HS-27A (cell line): ENCODE results near the gene ALDH1L2.
A peak's percentile ranks its signal among the peaks of the same experiment; 100 is the strongest.

Source experiments
- DNase-seq: peaks from one replicate; pipeline ENCODE4 v3.0.0-alpha.2; 2012; ENCODE audit warnings: low read depth, missing footprints

The ALDH1L2 gene

DNA sequence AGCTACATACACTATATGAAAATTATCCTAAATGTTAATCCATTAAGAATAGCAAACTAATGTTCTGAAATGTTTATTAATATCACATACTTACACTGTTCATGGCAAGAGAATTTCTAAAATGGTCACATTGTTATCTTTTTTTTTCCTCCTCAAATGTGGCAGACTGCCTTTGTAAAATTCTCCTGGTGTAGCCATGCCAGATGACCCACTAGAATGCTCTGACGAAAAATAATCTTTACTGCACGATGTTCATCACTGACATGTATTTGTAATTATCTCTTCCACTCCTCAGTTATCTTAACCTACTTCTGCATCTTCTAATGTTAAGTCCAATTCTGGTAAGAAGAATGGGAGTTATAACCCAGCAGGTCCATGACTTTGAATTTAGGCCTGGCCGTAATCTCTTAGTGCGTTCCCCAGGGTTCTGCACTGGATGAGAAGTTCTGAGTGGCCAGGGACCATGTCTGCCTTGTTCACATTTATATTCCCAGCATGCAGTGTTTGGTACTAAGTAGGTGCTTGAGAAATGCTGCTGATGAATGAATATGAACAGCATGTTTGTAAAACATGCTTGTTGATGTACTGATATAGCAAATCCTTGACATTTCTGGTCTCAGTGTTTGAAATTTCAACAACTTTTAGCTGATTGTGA, 51.4 kb downstream of the ALDH1L2 start:
- DNase-seq, result no peak

DNA sequence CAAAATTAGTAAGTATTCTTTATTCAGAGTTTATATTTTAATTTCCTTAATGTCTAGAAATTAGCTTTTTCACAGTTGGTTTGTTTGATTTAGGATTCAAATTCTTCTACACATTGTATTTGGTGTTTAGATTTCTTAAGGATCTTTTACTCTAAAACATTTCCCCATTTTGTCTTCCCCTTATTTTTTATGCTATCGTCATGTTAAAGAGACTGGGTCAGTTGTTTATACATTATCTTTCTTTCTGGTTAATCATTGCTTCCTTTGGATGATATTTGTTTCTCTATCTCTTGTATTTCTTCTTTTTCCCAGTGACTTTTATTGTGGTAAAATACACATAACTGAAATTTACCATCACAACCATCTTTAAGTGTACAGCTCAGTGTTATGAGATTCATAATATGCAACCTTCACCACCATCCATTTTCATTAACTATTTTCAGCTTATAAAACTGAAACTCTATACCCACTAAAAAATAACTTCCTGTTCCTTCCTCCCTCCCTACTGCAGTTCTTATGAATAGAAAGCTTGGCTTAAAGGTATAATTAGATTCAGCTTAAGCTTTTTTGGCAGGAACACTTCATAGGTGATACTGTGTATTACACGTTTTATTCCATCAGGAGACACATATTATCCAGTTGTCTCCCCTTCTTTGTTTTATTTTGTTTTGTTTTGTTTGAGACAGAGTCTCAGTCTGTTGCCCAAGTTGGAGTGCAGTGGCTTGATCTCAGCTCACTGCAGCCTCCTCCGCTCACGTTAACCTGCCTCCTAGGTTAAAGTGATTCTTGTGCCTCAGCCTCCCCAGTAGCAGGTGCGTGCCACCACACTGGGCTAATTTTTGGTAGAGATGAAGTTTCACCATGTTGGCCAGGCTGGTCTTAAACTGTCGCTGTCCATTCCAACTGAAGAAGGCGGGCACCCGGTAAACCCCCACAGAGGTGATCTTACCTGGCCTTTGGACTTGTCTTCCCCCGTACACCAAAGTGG, 53.1 kb downstream of the ALDH1L2 start:
- DNase-seq, result no peak

DNA sequence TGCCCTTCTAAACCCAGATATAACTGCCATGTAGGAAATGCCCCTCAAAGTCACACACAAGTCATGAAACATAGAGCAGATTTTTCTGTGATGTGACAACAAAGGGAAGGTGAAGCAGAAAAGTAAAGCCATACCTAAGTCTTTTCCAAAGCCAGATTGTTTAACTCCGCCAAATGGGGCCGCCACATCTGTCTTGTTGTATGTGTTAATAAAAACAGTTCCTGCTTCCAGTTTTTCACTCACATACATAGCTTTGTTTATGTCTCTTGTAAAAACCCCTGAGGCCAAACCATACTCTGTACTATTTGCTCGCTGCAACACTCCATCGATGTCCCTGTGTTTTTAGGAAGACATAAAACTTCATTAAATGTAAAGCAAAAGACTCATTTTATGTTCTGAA, 57.8 kb downstream of the ALDH1L2 start:
- no peak for DNase-seq

DNA sequence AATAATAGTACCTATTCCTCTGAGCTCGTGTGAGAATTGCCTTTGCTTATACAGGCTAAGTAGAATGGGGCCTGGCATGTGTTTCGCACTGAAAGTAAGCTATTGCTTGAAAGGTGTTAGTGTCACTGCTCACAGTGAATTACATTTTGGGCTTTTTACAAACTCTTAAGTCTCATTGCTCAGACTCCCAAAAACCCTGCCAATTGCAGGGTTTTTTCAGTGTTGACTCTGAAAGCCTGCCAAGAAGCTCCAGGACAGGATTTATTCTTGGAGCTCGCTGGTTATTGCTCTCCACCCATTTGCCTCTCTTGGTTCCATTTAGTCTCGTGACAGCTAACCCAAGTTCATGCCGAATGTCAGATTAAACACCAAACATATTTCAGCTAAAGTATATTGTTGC, 58.4 kb downstream of the ALDH1L2 start:
- DNase-seq, result no peak

DNA sequence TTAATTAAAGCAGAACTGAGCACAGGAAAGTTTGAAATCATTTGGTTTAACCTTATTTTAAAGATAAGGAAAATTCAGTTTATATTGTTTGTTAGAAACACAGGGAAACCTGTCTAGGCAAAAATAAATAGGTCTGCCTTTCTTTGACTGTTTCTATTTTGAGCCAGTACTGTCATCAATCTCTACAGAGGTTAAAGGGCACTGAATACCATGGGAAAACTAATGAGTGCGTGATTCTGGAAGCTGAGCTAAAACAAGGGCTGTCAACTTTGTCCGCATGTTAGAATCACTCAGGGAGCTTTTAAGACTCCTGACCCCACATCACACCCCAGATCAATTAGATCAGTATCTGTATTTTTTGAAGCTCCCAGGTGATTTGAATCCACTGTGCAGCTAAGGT, 59.3 kb downstream of the ALDH1L2 start:
- DNase-seq, result no peak

DNA sequence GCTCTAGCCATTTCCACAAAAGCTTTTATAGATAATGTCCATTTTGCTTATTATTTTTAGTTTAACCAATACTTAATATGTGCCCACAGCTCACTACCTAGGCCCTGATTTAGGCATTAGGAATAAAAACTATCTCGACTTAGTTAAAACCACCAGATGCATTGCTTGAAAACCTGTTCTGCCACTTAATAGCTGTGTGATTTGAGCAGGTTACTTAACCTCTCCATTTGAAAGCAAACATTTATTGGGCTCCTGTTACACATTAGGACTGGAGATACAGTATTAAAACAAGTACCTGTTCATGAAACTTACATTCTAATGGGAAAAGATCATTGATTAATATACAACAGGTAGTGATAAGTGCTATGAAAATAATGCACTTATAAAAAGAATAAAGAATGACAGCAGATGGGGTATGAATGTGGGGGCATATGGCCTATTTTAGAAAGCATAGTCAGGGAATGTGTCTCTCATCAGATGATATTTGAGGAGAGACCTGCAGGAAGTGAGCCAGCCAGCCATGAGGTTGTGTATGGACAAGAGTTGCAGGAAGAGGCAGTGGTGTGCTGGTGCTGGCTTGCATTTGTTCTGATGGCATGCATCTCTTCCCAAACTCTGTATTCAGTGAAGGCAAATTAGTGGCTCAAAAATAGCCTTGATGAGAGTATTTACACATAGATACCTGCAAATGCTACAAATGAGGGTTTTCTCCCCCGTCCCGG, 63.9 kb downstream of the ALDH1L2 start:
- no peak for DNase-seq

DNA sequence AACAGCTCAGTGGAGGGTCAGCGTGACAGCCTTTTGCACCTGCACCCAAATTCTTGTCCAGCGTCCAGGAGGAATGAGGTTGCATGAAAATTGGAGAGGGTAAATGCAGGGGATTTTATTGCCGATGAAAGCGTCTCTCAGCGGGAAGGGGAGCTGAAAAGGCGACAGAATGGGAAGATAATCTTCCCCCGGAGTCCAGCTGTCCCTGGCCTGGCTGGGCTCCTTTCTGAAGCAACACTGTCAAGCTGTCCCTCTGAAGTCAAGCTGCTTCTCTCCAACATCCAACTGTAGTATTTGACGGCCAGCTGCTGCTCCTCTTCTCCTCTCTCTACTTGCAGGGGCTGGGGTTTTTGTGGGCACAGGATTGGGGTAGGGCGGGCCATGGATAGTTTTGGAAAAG, 65.5 kb downstream of the ALDH1L2 start:
- DNase-seq, result no peak

DNA sequence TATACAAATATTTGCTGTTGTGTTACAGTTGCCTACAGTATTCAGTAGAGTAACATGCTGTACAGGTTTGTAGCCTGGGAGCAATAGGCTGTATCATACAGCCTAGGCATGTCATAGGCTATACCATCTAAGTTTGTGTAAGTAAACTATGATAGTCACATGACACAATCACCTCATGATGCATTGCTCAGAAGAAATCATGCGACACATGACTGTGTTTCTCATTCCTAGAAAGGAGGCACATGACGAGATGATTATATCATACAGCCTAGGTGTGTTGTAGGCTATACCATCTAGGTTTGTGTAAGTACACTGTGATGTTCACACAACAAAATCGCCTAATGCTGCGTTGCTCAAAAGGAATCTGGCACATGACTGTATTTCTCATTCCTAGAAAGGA, 66.2 kb downstream of the ALDH1L2 start:
- DNase-seq, result no peak

DNA sequence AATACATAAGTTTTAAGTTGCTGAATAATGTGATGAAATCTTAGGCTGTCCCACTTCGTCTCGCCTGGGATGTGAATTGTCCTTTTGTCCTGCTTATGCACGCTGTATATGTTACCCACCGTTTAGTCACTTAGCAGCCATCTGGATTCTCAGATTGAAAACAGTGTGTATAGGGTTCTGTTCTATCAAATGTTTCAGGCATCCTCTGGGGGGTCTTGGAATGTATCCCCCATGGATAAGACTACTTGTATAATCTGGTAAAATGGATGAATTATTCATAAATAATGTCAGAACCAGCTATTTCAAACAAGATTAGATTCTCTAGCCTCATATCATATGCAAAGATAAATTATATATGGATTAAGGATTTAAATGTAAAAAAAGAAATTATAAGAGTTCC, 68.7 kb downstream of the ALDH1L2 start:
- DNase-seq, result no peak

DNA sequence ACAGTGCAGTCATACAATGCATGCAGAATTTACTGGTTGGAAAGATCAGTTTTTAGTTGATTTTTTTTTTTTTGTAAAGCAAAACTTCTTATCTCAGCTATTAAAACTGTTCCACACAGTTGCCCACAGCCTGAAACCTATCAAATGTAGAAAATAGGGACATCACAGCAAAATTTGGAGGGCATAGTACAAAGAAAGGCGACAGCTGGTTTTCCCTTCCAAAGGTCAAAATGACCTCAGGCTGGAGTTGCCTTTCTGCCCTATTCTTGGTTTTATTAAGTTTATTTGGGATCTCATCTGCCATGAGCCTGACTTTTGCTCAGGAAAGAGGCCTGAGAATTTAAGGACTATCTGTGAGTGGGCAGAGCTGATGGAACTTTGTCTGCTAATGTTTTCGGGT, 69.7 kb downstream of the ALDH1L2 start:
- no peak for DNase-seq

DNA sequence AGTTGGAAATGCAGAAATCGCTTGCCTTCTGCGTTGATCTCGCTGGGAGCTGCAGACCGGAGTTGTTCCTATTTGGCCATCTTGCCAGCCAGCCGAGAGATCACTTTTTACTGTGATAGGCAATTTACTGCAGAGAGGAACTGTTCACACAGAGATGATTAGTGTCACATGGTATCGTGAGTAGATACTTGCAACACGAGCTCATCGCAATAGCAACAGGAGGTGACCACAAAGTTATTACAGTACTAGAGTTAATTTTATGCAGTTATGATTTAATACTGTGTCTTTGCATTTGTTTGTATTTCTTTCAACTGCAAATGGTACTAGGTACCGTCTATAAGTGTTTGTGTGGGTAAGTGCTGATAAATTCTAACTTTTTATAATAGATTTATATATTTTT, 70.4 kb downstream of the ALDH1L2 start:
- DNase-seq, result no peak

DNA sequence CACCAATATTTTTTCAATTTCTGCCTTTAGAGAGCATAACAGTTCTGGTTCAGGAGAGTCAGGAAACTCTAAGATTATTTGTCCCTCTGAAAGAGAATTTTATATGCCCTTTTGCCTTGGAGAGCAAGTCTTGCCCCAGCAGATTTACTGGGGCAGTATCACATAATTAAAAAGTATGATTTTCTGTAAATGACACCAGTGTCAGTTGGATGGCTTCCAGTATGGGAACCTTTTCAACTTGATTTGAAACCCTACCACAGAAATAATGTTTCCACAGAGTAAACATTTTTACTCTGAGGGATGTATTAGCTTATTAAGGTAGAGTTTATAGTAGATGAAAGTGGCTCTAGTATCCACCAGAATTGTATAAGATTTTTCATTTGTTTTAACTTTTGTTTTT, 82.8 kb downstream of the ALDH1L2 start:
- no peak for DNase-seq

DNA sequence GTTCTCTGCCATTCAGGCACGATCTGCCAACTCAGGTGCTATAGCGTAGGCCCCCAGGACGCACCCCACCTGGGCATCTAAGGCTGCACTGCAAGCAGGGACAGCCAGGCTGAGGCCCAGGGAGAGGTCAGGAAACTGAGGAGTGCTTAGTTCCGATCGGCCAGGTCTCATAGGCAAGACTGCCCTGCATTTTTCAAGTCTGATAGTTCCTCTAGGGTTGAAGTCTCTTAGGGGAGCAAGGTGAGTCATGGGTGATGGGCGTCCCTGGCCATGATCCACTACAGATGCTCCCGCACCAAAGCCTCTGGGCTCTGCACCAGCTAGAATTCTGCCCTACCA, 84.9 kb downstream of the ALDH1L2 start:
- DNase-seq, result no peak

DNA sequence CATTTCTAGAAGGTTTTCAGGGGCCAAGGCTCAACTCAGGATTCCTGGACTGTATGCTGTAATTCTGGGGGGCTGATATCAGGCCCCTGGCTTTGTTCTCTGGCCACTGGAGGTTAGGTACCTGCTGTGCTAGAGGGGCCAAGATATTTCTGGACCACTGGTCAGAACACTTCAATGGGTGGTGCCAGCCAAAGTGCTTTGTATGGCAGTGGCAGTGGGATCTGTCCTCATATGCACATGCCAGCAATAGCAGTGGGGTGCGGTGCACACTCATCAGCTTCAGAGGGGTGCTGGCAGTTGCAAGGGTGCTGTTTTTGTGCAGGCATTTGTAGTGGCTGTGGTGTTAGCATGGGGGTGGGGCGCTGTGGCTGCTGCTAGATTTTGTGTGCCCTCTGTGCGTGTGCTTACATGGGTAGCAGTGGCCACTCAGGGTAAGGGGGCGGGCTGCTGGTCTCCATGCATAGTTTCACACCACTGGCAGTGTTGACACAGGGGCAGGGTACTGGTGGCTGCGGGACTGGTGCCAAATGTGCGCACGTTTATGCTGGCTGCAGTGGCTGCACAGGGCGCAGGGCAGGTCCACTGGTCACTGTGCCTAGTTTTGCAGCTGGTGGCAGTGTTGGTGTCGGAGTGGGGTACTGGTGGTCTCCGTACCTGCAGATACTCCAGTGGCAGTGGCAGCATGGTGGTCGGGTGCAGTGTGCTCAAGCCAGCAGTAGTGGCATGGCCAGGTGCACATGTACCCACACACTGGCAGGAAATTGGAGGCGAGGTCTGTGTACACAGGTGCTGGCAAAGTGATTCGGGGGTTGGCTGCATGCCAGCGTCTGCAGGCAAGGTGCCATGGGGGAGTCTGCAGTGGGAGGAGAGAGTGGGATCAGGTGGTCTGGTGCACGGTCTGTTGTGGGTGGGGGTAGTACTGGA, 85.6 kb downstream of the ALDH1L2 start:
- no peak for DNase-seq

DNA sequence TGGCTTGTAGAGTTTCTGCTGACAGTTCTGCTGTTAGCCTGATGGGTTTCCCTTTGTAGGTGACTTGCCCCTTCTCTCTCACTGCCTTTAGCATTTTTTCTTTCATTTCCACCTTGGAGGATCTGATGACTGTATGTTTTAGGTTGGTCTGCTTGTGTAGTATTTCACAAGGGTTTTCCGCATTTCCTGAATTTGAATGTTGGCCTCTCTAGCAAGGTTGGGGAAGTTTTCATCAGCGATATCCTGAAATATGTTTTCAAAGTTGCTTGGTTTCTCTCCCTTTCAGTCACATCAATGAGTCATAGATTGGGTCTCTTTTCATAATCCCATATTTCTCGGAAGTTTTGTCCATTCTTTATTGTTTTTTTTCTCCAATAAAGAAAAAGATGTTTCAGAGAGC, 86.7 kb downstream of the ALDH1L2 start:
- DNase-seq, result no peak

DNA sequence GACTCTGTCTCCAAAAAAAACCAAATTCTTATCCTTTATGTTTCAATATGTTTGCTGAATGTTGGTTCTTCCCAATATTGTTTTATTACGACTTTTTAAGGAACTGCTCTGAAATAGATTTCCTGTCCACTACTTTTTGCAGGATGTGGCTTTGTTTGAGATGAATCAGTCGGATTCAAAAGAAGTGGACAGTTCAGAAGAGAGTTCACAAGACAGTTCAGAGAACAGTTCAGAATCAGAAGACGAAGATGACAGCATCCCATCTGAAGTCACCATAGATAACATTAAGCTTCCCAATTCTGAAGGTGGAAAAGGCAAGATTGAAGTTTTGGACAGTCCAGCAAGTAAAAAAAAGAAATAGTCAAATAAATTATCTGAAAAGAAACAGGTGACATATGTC, 89.9 kb downstream of the ALDH1L2 start:
- DNase-seq, result no peak

DNA sequence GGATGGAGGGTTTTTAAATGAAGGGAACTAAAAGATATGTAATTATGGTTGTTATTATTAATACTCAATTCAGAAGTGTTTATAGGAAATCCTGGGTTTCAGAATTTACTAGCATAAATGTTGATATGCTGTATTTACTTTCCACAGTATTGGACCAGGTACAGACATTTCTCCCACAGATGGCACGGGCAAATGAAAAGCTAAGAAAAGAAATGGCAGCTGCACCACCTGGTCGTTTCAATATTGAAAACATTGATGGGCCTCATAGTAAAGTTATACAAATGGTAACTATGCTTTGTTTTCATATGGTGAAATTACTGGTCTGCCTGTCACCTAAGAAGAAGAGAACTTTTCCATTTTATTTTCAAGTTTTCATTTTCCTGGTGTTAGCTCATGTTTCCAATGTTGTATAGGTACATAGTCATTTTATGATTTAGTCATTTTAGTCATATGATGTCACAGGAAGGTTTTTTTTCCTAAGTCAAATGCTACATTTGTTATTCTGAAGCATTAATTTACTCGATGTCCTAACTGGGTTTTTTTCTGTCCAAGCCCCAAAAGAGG, 92.6 kb downstream of the ALDH1L2 start:
- no peak for DNase-seq

DNA sequence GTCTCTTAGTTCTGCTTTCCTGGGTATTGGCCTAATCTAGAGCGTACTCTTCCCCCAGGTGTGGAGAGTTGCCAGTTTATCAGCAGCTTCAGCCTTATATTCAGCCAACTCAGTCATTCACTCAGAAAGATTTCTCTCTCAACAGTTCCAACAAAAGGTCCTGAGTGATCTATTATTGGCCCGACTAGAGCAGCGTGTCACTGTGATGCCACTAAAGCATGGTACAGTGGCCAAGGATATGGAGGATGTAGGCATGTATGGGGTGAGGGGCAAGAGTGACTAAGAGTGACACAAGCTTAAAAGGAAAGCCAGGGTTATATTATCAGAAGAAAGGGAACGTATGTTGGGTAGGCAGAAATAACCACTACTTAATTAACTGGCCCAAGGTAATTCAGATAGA, 93.3 kb downstream of the ALDH1L2 start:
- no peak for DNase-seq

DNA sequence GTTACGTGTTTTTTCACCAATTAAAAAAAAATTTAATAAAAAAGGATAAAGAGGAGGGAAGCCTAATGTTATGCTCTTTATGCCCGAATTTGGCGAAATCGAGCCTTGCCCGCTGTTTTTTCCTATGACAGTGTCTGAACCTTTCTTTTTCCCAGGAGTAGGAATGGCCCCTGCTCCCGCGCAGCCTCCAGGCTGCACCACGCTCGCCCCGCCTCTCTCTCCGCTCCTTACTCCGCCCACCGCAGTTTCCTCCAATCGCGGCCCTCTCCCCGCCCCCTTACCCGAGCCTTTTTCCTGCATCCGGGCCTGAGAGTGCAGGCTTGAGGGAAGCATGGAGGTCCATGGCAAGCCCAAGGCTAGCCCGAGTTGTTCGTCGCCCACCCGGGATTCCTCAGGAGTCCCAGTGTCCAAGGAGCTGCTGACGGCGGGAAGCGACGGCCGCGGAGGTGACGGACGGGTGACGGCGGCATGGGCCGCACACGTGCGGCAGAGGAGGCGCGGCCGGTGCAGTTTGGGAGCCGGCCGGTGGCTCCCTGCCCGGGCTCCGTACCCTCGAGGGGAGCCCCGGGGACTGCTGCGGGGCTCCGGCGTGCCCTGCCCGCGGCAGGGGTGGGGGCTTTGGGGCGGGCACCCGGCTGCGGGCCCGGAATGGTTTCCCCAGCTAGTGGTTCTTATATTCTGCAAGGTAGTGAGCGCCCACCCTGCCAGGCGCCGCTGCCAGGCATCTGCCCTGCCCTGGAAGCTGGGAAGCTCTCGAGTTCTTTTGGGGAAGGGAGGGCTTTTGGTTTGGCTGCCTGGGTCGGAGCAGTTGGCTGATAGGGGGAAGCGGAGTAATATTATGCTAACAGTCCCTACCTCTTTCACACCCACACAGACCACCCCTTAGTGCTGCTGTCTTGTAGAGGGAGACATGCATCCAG, 98.0 kb downstream of the ALDH1L2 start, which contains the start of gene NOPCHAP1:
Gene NOPCHAP1 (plus strand): TSS at position 295 of the 920 bp plus-strand sequence. CDS start 37 bp downstream, at position 332.
- DNase-seq, result peak; percentile 72

DNA sequence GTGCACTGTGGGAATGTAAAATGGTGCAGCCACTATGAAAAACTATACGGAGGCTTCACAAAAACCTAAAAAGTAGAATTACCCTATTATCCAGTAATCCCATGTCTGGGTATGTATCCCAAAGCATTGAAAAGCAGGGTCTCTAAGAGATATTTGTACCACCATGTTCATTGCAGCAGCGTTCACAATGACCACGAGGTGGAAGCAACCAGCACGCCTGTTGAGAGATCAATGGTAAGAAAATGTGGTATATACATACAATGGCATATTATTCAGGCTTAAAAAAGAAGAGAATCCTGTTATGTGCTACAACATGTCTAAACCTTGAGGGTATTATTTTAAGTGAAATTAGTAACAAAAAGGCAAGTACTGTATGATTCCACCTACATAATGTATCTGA, 99.1 kb downstream of the ALDH1L2 start:
- DNase-seq, result no peak
